ENCODE data around the gene WWC1. TPM values are rescaled to one million over a fixed set of nuclear protein-coding genes. Genes with fewer than 3 reads are reported as not detected.

Gene WWC1
- total RNA-seq, 8 experiments from 2014 or later, result 5.6 to 74.1 (median 8.9) TPM

- Histone ChIP-seq H3K4me3 (no peak overlapping the region), H3K4me1 (replicated peaks in 1 of 2) (peaks cover 1 to 6% of the 10 kb centered on the region in 2 donors), H3K27ac (no peak overlapping the region)
- 90 to 100% (median 100%) methylated on average over 1 to 2 of the region's 2 CpGs; no CpG with 5 or more reads in 3 of the 10 experiments for WGBS, 10 experiments
- ATAC-seq (replicated peaks in 6 of 8), result peak in 3 of 8 experiments; percentile 31 to 52 (median 34)
- in situ Hi-C loops (cut with MboI; ENCODE audit: low pct_unique_long_range_greater_than_20kb in 2 of 9, low sequenced_read_pairs in 9 of 9, unreplicated experiment in 9 of 9), result loop anchor here in 1 of 9 experiments (25.0 kb wide), 1 partner anchor 201 kb away; no protein-coding TSS in a partner anchor
Observed at GRCh38 chr5:168463081-168463480, 171.6 kb downstream of the WWC1 start.

- peak in 2 of 8 experiments; percentile 72 to 74 for ATAC-seq (replicated peaks in 6 of 8)
- in situ Hi-C loops (cut with MboI; ENCODE audit: low pct_unique_long_range_greater_than_20kb in 2 of 9, low sequenced_read_pairs in 9 of 9, unreplicated experiment in 9 of 9), result loop anchor here in 1 of 9 experiments (25.0 kb wide), 1 partner anchor 202 kb away; no protein-coding TSS in a partner anchor
- Histone ChIP-seq H3K4me1 (replicated peaks in 1 of 2) (peaks cover 6 to 10% of the 10 kb centered on the region in 2 donors), H3K27ac (no peak overlapping the region), H3K4me3 (no peak overlapping the region)
- WGBS, 10 experiments, result 0 to 100% (median 72%) methylated on average over 1 to 4 of the region's 5 CpGs; no CpG with 5 or more reads in 2 of the 10 experiments
Observed at GRCh38 chr5:168464214-168464613, 172.8 kb downstream of the WWC1 start.

- ATAC-seq (replicated peaks in 6 of 8), result no peak
- WGBS, 10 experiments, result 88 to 100% (median 99%) methylated on average over 2 to 8 of the region's 20 CpGs; no CpG with 5 or more reads in 6 of the 10 experiments
- in situ Hi-C loops (cut with MboI; ENCODE audit: low pct_unique_long_range_greater_than_20kb in 2 of 9, low sequenced_read_pairs in 9 of 9, unreplicated experiment in 9 of 9), result loop anchor here in 1 of 9 experiments (25.0 kb wide), 1 partner anchor 202 kb away; no protein-coding TSS in a partner anchor
- no peak overlapping the region for H3K4me3 ChIP-seq
- H3K4me1 ChIP-seq (replicated peaks in 1 of 2), result peaks cover 6 to 10% of the 10 kb centered on the region in 2 donors
- no peak overlapping the region for H3K27ac ChIP-seq
Observed at GRCh38 chr5:168464641-168465040, 173.2 kb downstream of the WWC1 start.

- Histone ChIP-seq H3K4me1 (replicated peaks in 1 of 2) (peaks cover 4 to 10% of the 10 kb centered on the region in 2 donors), H3K4me3 (no peak overlapping the region), H3K27ac (peak overlapping the region in 1 of 2 donors; percentile 37)
- 59 to 100% (median 81%) methylated on average over 2 to 8 of the region's 12 CpGs for WGBS, 10 experiments
- in situ Hi-C loops (cut with MboI; ENCODE audit: low pct_unique_long_range_greater_than_20kb in 2 of 9, low sequenced_read_pairs in 9 of 9, unreplicated experiment in 9 of 9), result loop anchor here in 1 of 9 experiments (25.0 kb wide), 1 partner anchor 206 kb away; no protein-coding TSS in a partner anchor
- peak in 5 of 8 experiments; percentile 65 to 79 (median 79) for ATAC-seq (replicated peaks in 6 of 8)
Observed at GRCh38 chr5:168467755-168468330, 176.4 kb downstream of the WWC1 start.

GRCh38 chr5:168468836-168469235 is 177.4 kb downstream of the WWC1 start:
- in situ Hi-C loops (cut with MboI; ENCODE audit: low pct_unique_long_range_greater_than_20kb in 2 of 9, low sequenced_read_pairs in 9 of 9, unreplicated experiment in 9 of 9), result loop anchor here in 1 of 9 experiments (25.0 kb wide), 1 partner anchor 207 kb away; no protein-coding TSS in a partner anchor
- no peak overlapping the region for H3K27ac ChIP-seq
- no peak for ATAC-seq (replicated peaks in 6 of 8)
- peaks cover 4 to 10% of the 10 kb centered on the region in 2 donors for H3K4me1 ChIP-seq (replicated peaks in 1 of 2)
- no peak overlapping the region for H3K4me3 ChIP-seq
- WGBS, 10 experiments, result 27 to 100% (median 90%) methylated on average over 1 to 7 of the region's 8 CpGs; no CpG with 5 or more reads in 1 of the 10 experiments

GRCh38 chr5:168469816-168470215 is 178.4 kb downstream of the WWC1 start:
- in situ Hi-C loops (cut with MboI; ENCODE audit: low pct_unique_long_range_greater_than_20kb in 2 of 9, low sequenced_read_pairs in 9 of 9, unreplicated experiment in 9 of 9), result loop anchor here in 1 of 9 experiments (25.0 kb wide), 1 partner anchor 208 kb away; no protein-coding TSS in a partner anchor
- Histone ChIP-seq H3K4me1 (replicated peaks in 1 of 2) (peaks cover 4 to 10% of the 10 kb centered on the region in 2 donors), H3K27ac (no peak overlapping the region), H3K4me3 (no peak overlapping the region)
- 46 to 100% (median 80%) methylated on average over 2 to 3 of the region's 3 CpGs; no CpG with 5 or more reads in 1 of the 10 experiments for WGBS, 10 experiments
- ATAC-seq (replicated peaks in 6 of 8), result no peak

GRCh38 chr5:168471785-168472184 is 180.3 kb downstream of the WWC1 start:
- Histone ChIP-seq H3K4me1 (replicated peaks in 1 of 2) (peaks cover 4 to 10% of the 10 kb centered on the region in 2 donors), H3K4me3 (no peak overlapping the region), H3K27ac (no peak overlapping the region)
- peak in 2 of 8 experiments; percentile 7 to 10 for ATAC-seq (replicated peaks in 6 of 8)
- in situ Hi-C loops (cut with MboI; ENCODE audit: low pct_unique_long_range_greater_than_20kb in 2 of 9, low sequenced_read_pairs in 9 of 9, unreplicated experiment in 9 of 9), result loop anchor here in 1 of 9 experiments (25.0 kb wide), 1 partner anchor 209 kb away; no protein-coding TSS in a partner anchor
- 14 to 100% (median 98%) methylated on average over 2 to 3 of the region's 4 CpGs; no CpG with 5 or more reads in 6 of the 10 experiments for WGBS, 10 experiments

- Histone ChIP-seq H3K4me3 (no peak overlapping the region), H3K4me1 (replicated peaks in 1 of 2) (peaks cover 4 to 10% of the 10 kb centered on the region in 2 donors), H3K27ac (no peak overlapping the region)
- in situ Hi-C loops (cut with MboI; ENCODE audit: low pct_unique_long_range_greater_than_20kb in 2 of 9, low sequenced_read_pairs in 9 of 9, unreplicated experiment in 9 of 9), result loop anchor here in 1 of 9 experiments (25.0 kb wide), 1 partner anchor 210 kb away; no protein-coding TSS in a partner anchor
- ATAC-seq (replicated peaks in 6 of 8), result peak in 5 of 8 experiments; percentile 49 to 97 (median 92)
- WGBS, 10 experiments, result 0 to 92% (median 71%) methylated on average over 2 to 5 of the region's 5 CpGs; no CpG with 5 or more reads in 2 of the 10 experiments
Observed at GRCh38 chr5:168472329-168472728, 180.9 kb downstream of the WWC1 start.

GRCh38 chr5:168474319-168474718 is 182.9 kb downstream of the WWC1 start:
- Histone ChIP-seq H3K4me3 (no peak overlapping the region), H3K27ac (no peak overlapping the region), H3K4me1 (replicated peaks in 1 of 2) (no peaks in the 10 kb centered on the region)
- in situ Hi-C loops (cut with MboI; ENCODE audit: low pct_unique_long_range_greater_than_20kb in 2 of 9, low sequenced_read_pairs in 9 of 9, unreplicated experiment in 9 of 9), result loop anchor here in 1 of 9 experiments (25.0 kb wide), 1 partner anchor 212 kb away; no protein-coding TSS in a partner anchor
- no peak for ATAC-seq (replicated peaks in 6 of 8)
- WGBS, 10 experiments, result 0 to 100% (median 83%) methylated on average over 1 of the region's 1 CpG; no CpG with 5 or more reads in 7 of the 10 experiments

- Histone ChIP-seq H3K4me3 (no peak overlapping the region), H3K27ac (no peak overlapping the region), H3K4me1 (replicated peaks in 1 of 2) (no peaks in the 10 kb centered on the region)
- WGBS, 10 experiments, result 0 to 100% (median 77%) methylated on average over 1 to 7 of the region's 7 CpGs; no CpG with 5 or more reads in 1 of the 10 experiments
- in situ Hi-C loops (cut with MboI; ENCODE audit: low pct_unique_long_range_greater_than_20kb in 2 of 9, low sequenced_read_pairs in 9 of 9, unreplicated experiment in 9 of 9), result loop anchor here in 1 of 9 experiments (25.0 kb wide), 1 partner anchor 190 kb away; the partner anchor contains the start of gene WWC1
- ATAC-seq (replicated peaks in 6 of 8), result no peak
Observed at GRCh38 chr5:168477060-168477459, 185.6 kb downstream of the WWC1 start.

- ATAC-seq (replicated peaks in 6 of 8), result no peak
- in situ Hi-C loops (cut with MboI; ENCODE audit: low pct_unique_long_range_greater_than_20kb in 2 of 9, low sequenced_read_pairs in 9 of 9, unreplicated experiment in 9 of 9), result loop anchor here in 1 of 9 experiments (25.0 kb wide), 1 partner anchor 192 kb away; the partner anchor contains the start of gene WWC1
Observed at GRCh38 chr5:168479166-168479565, 187.7 kb downstream of the WWC1 start.

GRCh38 chr5:168480601-168481000 is 189.2 kb downstream of the WWC1 start:
- in situ Hi-C loops (cut with MboI; ENCODE audit: low pct_unique_long_range_greater_than_20kb in 2 of 9, low sequenced_read_pairs in 9 of 9, unreplicated experiment in 9 of 9), result loop anchor here in 1 of 9 experiments (25.0 kb wide), 1 partner anchor 193 kb away; the partner anchor contains the start of gene WWC1
- no peak for ATAC-seq (replicated peaks in 6 of 8)
- WGBS, 10 experiments, result 38 to 100% (median 79%) methylated on average over 1 to 3 of the region's 3 CpGs; no CpG with 5 or more reads in 1 of the 10 experiments
- H3K4me3 ChIP-seq, result no peak overlapping the region
- no peak overlapping the region for H3K27ac ChIP-seq
- no peaks in the 10 kb centered on the region for H3K4me1 ChIP-seq (replicated peaks in 1 of 2)

More at GRCh38 chr5:168479166-168479565, 187.7 kb downstream of the WWC1 start:
- Histone ChIP-seq H3K27ac (no peak overlapping the region), H3K4me1 (replicated peaks in 1 of 2) (no peaks in the 10 kb centered on the region), H3K4me3 (no peak overlapping the region)
- WGBS, 10 experiments, result 27 to 100% (median 78%) methylated on average over 2 to 3 of the region's 3 CpGs; no CpG with 5 or more reads in 2 of the 10 experiments

Data from motor neuron (in vitro differentiated cells).